GM12875 (cell line): Measurements from ENCODE around the gene OR2B2.

Source experiments
- H3K4me3 ChIP-seq: one replicate; pipeline ENCODE4 v1.5.1; 2011; ENCODE audit warnings: low read depth, low read length, control low read depth
- TF ChIP-seq, protein P1 (sequence below): IDR thresholded peaks from 2 replicates; pipeline ENCODE4 v1.5.1; 2011; ENCODE audit warnings: low read depth, mild to moderate bottlenecking, control low read depth, inconsistent platforms, low read length, moderate library complexity, borderline replicate concordance; ENCODE audit not compliant: insufficient read depth

OR2B2 gene

DNA sequence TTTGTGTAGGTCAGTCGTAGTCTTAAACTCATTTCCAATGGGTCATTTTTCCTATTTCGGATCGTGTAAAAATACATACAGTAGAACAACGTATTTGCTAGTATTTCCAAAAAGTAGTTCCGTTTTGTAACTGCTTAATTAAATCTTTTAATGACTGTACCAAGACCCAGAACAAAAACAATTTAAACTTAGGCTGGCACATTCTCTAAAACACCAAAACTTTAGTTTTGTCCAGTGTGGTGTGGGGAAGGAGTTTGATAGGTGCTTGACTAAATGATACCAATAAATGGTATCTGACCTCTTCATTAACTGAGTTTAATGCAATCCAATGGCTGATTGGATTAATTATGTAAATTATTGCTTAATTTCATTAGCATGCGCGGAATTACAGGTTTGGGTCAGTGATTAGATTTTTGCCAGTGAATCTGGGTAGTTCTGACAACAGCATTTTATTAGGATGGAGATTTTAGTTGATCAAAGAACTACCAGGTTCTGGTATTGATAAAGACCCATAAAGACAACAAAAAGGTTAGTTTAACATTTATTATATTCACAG, 20.8 kb downstream of the OR2B2 start:
- H3K4me3 ChIP-seq: peak overlapping the region; percentile 49
- TF ChIP-seq, protein P1, sequence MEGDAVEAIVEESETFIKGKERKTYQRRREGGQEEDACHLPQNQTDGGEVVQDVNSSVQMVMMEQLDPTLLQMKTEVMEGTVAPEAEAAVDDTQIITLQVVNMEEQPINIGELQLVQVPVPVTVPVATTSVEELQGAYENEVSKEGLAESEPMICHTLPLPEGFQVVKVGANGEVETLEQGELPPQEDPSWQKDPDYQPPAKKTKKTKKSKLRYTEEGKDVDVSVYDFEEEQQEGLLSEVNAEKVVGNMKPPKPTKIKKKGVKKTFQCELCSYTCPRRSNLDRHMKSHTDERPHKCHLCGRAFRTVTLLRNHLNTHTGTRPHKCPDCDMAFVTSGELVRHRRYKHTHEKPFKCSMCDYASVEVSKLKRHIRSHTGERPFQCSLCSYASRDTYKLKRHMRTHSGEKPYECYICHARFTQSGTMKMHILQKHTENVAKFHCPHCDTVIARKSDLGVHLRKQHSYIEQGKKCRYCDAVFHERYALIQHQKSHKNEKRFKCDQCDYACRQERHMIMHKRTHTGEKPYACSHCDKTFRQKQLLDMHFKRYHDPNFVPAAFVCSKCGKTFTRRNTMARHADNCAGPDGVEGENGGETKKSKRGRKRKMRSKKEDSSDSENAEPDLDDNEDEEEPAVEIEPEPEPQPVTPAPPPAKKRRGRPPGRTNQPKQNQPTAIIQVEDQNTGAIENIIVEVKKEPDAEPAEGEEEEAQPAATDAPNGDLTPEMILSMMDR: no peak

DNA sequence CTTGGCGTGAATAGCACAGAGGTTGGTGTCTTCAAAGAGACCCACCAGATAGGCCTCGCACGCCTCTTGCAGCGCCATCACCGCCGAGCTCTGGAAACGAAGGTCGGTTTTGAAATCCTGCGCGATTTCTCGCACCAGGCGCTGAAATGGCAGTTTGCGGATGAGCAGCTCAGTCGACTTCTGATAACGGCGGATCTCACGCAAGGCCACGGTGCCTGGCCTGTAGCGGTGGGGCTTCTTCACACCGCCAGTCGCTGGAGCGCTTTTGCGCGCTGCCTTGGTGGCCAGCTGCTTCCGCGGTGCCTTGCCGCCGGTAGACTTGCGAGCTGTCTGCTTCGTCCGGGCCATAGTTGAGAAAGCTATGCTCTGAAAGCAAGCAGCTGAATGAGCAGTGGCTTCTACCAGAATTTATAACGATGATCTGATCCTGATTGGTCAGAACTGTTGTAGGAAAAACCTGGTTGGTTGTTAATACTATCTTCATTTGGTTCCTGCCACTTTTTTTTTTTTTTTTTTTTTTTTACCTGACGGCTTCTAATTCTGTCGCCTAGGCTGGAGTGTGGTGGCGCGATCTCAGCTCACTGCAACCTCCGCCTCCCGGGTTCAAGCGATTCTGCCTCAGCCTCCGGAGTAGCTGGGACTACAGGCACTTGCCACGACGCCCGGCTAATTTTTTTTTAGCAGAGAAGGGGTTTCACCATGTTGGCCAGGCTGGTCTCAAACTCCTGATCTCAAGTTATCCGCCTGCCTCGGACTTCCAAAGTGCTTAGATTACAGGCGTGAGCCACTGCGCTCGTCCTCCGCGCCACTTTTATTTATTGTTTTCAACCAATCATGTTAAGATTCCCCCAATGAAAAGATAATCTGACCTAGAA, 21.5 kb downstream of the OR2B2 start:
- H3K4me3 ChIP-seq: peak overlapping the region; percentile 32

DNA sequence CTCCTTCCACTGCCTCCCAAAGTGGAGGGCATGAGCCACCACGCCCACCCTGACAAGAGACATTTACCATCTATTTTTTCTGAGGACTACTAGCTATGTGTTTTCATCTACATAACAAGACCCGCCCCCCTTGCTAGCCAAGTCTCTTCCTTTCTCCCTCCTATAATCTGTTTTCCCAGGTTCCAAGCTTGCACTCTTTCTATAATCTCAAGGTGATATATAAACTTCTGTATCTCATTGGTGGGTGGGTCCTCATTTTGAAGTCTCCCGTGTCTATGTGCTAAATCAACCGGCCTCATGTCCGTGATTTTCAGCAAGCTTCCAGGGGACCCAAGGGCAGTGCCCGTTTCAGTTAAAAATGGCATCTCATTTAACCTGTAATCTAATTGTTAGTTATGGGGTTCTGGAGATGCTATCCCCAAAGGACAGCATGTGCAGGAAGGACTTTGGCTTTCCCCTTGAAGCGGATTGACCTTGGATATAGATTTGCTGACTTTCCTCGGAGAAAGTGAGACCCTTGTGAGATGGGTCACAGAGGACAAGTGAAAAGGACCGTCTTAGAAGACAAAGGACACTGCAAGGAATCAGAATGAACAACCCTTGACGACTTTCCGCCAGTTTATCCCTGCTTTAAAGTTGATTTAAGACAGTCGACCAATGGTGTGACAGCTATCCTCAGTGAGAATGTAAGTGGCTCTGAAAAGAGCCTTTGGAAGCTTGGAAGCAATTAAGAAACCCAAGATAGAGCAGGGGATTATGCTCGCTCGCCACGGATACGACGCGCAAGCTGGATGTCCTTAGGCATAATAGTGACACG, 22.4 kb downstream of the OR2B2 start:
- peak overlapping the region; percentile 31 for H3K4me3 ChIP-seq
- TF ChIP-seq, protein P1: no peak

More for the DNA sequence above, 21.5 kb downstream of the OR2B2 start:
- TF ChIP-seq, protein P1: no peak

DNA sequence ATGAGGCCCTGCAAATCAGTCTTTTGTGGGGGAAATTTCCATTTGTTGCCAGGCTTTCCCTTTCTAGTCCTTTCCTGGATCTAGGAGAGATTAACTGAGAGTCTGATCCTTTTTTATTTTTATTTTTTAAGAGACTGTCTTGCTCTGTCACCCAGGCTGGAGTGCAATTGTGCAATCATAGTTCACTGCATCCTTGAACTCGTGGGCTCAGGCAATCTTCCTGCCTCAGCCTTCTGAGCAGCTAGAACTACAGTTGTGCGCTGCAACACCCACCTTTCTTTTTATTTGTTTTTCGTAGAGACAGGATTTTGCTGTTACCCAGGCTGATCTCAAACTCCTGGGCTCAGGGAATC, 22.9 kb downstream of the OR2B2 start:
- H3K4me3 ChIP-seq: no peak overlapping the region
- TF ChIP-seq, protein P1: no peak

DNA sequence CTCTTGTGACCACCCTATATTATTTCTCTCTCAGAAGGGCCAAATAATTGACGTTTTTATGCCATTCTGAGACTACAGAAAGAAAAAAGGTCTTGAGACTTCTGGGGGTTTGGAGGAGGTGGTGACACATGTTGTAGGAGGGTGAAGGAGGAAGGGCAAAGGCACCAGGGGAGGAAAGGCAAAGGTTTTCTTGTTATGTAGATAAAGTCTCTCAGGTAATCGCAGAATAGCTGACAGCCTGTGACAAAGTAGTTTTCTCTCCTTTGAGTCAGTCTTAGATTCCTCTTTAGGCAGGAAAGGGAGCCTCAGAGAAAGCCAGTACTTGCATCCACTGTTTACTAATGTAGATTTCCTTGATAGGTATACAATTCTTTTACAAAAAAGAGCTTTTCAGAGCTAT, 23.6 kb downstream of the OR2B2 start:
- TF ChIP-seq, protein P1: no peak
- no peak overlapping the region for H3K4me3 ChIP-seq

DNA sequence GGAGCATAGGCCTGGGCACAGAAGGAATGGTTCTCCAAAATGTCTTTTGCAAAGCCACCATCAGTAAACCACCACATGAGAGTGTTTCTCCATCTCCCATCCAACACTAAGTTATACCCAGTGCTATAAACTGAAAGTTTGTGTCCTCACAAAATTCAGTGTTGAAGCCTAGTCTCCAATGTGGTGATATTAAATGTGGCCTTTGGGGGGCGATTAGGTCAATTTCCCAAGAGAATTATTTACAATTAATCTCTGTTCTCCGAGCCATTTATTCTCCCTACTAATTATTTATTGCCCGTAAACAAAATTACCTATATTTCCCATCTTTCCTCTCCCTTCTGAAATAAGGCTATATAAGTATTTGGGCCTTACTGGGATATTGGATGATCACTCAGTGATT, 26.1 kb downstream of the OR2B2 start:
- TF ChIP-seq, protein P1: no peak

More for the DNA sequence above, 26.1 kb downstream of the OR2B2 start:
- no peak overlapping the region for H3K4me3 ChIP-seq
